PC-9 (cell line): ENCODE data around the gene ZNF660.

Experiments
- EZH2 ChIP-seq: fragments of 200-600 bp; sonication (generic); IDR thresholded peaks from 2 replicates; pipeline ENCODE4 v1.8.0; 2017; ENCODE audit warnings: antibody characterized with exemption, low read depth
- TF ChIP-seq, protein P1 (sequence below): fragments of 200-600 bp; sonication (generic); conservative IDR thresholded peaks from 2 replicates; pipeline ENCODE4 v1.6.1; 2017; ENCODE audit warnings: mixed run types, antibody characterized with exemption, mild to moderate bottlenecking, moderate library complexity

- TF ChIP-seq EZH2 = no peak
- TF ChIP-seq, protein P1, sequence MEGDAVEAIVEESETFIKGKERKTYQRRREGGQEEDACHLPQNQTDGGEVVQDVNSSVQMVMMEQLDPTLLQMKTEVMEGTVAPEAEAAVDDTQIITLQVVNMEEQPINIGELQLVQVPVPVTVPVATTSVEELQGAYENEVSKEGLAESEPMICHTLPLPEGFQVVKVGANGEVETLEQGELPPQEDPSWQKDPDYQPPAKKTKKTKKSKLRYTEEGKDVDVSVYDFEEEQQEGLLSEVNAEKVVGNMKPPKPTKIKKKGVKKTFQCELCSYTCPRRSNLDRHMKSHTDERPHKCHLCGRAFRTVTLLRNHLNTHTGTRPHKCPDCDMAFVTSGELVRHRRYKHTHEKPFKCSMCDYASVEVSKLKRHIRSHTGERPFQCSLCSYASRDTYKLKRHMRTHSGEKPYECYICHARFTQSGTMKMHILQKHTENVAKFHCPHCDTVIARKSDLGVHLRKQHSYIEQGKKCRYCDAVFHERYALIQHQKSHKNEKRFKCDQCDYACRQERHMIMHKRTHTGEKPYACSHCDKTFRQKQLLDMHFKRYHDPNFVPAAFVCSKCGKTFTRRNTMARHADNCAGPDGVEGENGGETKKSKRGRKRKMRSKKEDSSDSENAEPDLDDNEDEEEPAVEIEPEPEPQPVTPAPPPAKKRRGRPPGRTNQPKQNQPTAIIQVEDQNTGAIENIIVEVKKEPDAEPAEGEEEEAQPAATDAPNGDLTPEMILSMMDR = no peak
These were observed 22.6 kb upstream of the ZNF660 start for GRCh38 chr3:44562147-44562546.
